CD14-positive monocyte (primary cell): ENCODE measurements around the gene ABCC2. TPM values are rescaled to one million over a fixed set of nuclear protein-coding genes. Genes with fewer than 3 reads are reported as not detected.

Source experiments
- DNase-seq, 3 donors: peaks; one replicate each; pipeline ENCODE4 v3.0.0-alpha.2; 2011 to 2022
- H2AFZ ChIP-seq: 2 replicates; pipeline ENCODE4 v1.6.0; 2012; ENCODE audit warnings: mild to moderate bottlenecking, low read depth, low read length, inconsistent platforms; ENCODE audit not compliant: insufficient read depth, poor library complexity, severe bottlenecking
- H3K27ac ChIP-seq, 2 donors: 1 replicate in 1 of 2; 2 replicates in 1 of 2; pipeline ENCODE4 v1.5.1; 2012 to 2013; ENCODE audit warnings: low read length in 2 of 2, control low read depth in 1 of 2, inconsistent platforms in 1 of 2, low read depth in 1 of 2, mild to moderate bottlenecking in 1 of 2
- H3K27me3 ChIP-seq, 2 donors: one replicate each; pipeline versions ENCODE4 v1.6.0 to v1.6.1; 2011 to 2013; ENCODE audit warnings: low read length in 2 of 2; ENCODE audit not compliant: control insufficient read depth in 2 of 2, insufficient read depth in 2 of 2
- H3K36me3 ChIP-seq, 2 donors: replicated peaks in 1 of 2; 1 replicate in 1 of 2; 2 replicates in 1 of 2; pipeline versions ENCODE4 v1.5.1 to v1.6.1; 2012 to 2013; ENCODE audit warnings: low read length in 2 of 2, control low read depth in 1 of 2, inconsistent platforms in 1 of 2, mild to moderate bottlenecking in 1 of 2; ENCODE audit not compliant: insufficient read depth in 2 of 2, control insufficient read depth in 1 of 2
- H3K4me1 ChIP-seq, 2 donors: 1 replicate in 1 of 2; 2 replicates in 1 of 2; pipeline versions ENCODE4 v1.5.1 to v1.6.1; 2012 to 2013; ENCODE audit warnings: low read length in 2 of 2, control low read depth in 1 of 2, inconsistent platforms in 1 of 2, mild to moderate bottlenecking in 1 of 2, moderate library complexity in 1 of 2; ENCODE audit not compliant: insufficient read depth in 2 of 2, control insufficient read depth in 1 of 2
- H3K4me2 ChIP-seq: replicated peaks from 2 replicates; pipeline ENCODE3; 2012; ENCODE audit warnings: low read length, moderate library complexity, mild to moderate bottlenecking; ENCODE audit not compliant: poor library complexity, severe bottlenecking; ENCODE audit errors: extremely low read depth
- H3K4me3 ChIP-seq, 3 experiments: fragments of 200-600 bp in 1 of 3; sonication (generic) in 1 of 3; replicated peaks in 1 of 3; 1 replicate in 2 of 3; 2 replicates in 1 of 3; pipeline ENCODE4 v1.5.1; 2011 to 2013; ENCODE audit warnings: low read length in 3 of 3, mild to moderate bottlenecking in 3 of 3, control low read depth in 2 of 3, low read depth in 2 of 3, inconsistent platforms in 1 of 3, moderate library complexity in 1 of 3
- H3K79me2 ChIP-seq: 2 replicates; pipeline ENCODE4 v1.6.0; 2012; ENCODE audit warnings: mild to moderate bottlenecking, control low read depth, inconsistent platforms, low read length, moderate library complexity; ENCODE audit not compliant: insufficient read depth
- H3K9ac ChIP-seq: 2 replicates; pipeline ENCODE4 v1.6.0; 2017; ENCODE audit warnings: low read length, mild to moderate bottlenecking; ENCODE audit not compliant: insufficient read depth, poor library complexity, severe bottlenecking
- H3K9me3 ChIP-seq, 2 donors: replicated peaks in 1 of 2; 1 replicate in 1 of 2; 2 replicates in 1 of 2; pipeline versions ENCODE4 v1.5.1 to v1.6.1; 2012 to 2013; ENCODE audit warnings: low read length in 2 of 2, control low read depth in 1 of 2; ENCODE audit not compliant: control insufficient read depth in 1 of 2, insufficient read depth in 1 of 2
- H4K20me1 ChIP-seq: 2 replicates; pipeline ENCODE4 v1.6.0; 2012; ENCODE audit warnings: mild to moderate bottlenecking, low read length, control low read depth, moderate library complexity; ENCODE audit not compliant: insufficient read depth
- H3K27ac Mint-ChIP-seq, 7 donors: one replicate each; pipeline ENCODE4 v1.8.0; 2020; ENCODE audit warnings: mild to moderate bottlenecking in 7 of 7, mixed read lengths in 7 of 7, moderate library complexity in 6 of 7, inconsistent platforms in 2 of 7
- H3K27me3 Mint-ChIP-seq, 3 donors: one replicate each; pipeline ENCODE4 v1.8.0; 2021 to 2022; ENCODE audit warnings: low read depth in 3 of 3, mild to moderate bottlenecking in 3 of 3, mixed read lengths in 3 of 3, moderate library complexity in 3 of 3, inconsistent platforms in 1 of 3
- H3K36me3 Mint-ChIP-seq, 2 donors: one replicate each; pipeline ENCODE4 v1.8.0; 2020; ENCODE audit warnings: mixed read lengths in 2 of 2, inconsistent platforms in 1 of 2, mild to moderate bottlenecking in 1 of 2
- H3K4me1 Mint-ChIP-seq: one replicate; pipeline ENCODE4 v1.8.0; 2020; ENCODE audit warnings: mild to moderate bottlenecking, mixed read lengths
- H3K4me3 Mint-ChIP-seq, 2 donors: one replicate each; pipeline ENCODE4 v1.8.0; 2020; ENCODE audit warnings: mild to moderate bottlenecking in 2 of 2, mixed read lengths in 2 of 2, moderate library complexity in 1 of 2
- H3K9me3 Mint-ChIP-seq, 7 donors: one replicate each; pipeline ENCODE4 v1.8.0; 2020 to 2022; ENCODE audit warnings: mixed read lengths in 7 of 7, mild to moderate bottlenecking in 6 of 7, moderate library complexity in 6 of 7, inconsistent platforms in 2 of 7
- CTCF ChIP-seq: fragments of 200-600 bp; IDR thresholded peaks from one replicate; pipeline ENCODE4 v1.8.0; 2022; ENCODE audit warnings: antibody characterized with exemption, mild to moderate bottlenecking
- WGBS: methylation state at CpG from one replicate; pipeline ENCODE4 v1.1.5; 2013; ENCODE audit warnings: missing lambda C conversion rate; ENCODE audit not compliant: insufficient coverage; 5-methylcytosine and 5-hydroxymethylcytosine counted together
- intact Hi-C, 2 donors: fragments of 100-400 bp; cut with micrococcal nuclease; formaldehyde crosslinking; loops; one replicate each; pipeline versions ENCODE4 v1.15.0 to v1.15.1; 2023
- polyA plus RNA-seq, 3 donors: library from polyadenylated mRNA; depleted of rRNA in 1 of 3; unstranded in 2 of 3; stranded (reverse) in 1 of 3; fragments of 300-500 nt in 2 of 3; fragments of >200 nt in 1 of 3; fragmentation: Illumina TruSeq in 2 of 3; gene quantifications; 1 replicate in 2 of 3; 2 replicates in 1 of 3; pipeline ENCODE4 v1.2.3, GENCODE V29; 2012 to 2021

ABCC2 gene
- polyA plus RNA-seq, 3 donors: 0.09 to 2.7 (median 0.35) TPM

GRCh38 chr10:99788598-99789256 is 6.3 kb downstream of the ABCC2 start:
- no peak overlapping the region for H3K9ac ChIP-seq
- H3K9me3 ChIP-seq: no peaks in the 10 kb centered on the region
- no peaks in the 10 kb centered on the region for H3K79me2 ChIP-seq
- no peak overlapping the region for H3K4me3 Mint-ChIP-seq
- intact Hi-C loops: no loop called here
- H3K36me3 Mint-ChIP-seq: no peaks in the 10 kb centered on the region
- H3K36me3 ChIP-seq: no peaks in the 10 kb centered on the region
- no peak overlapping the region for H2AFZ ChIP-seq
- no peaks in the 10 kb centered on the region for H3K4me1 Mint-ChIP-seq
- WGBS: 67% methylated on average over 3 of the region's 6 CpGs
- TF ChIP-seq CTCF: no peak
- H3K4me2 ChIP-seq: no peak overlapping the region
- no peak for DNase-seq
- peaks cover 0 to 1% (median 0%) of the 10 kb centered on the region in 7 donors for H3K9me3 Mint-ChIP-seq
- H3K27me3 ChIP-seq: no peaks in the 10 kb centered on the region
- H4K20me1 ChIP-seq: no peaks in the 10 kb centered on the region
- H3K4me1 ChIP-seq: no peaks in the 10 kb centered on the region
- no peak overlapping the region for H3K4me3 ChIP-seq
- H3K27me3 Mint-ChIP-seq: peaks cover 0 to 4% (median 0%) of the 10 kb centered on the region in 3 donors
- H3K27ac ChIP-seq: no peak overlapping the region
- H3K27ac Mint-ChIP-seq: no peak overlapping the region

- H2AFZ ChIP-seq: no peak overlapping the region
- no peak overlapping the region for H3K4me3 Mint-ChIP-seq
These were observed 9.4 kb downstream of the ABCC2 start for GRCh38 chr10:99791831-99792230.

More at GRCh38 chr10:99791831-99792230, 9.4 kb downstream of the ABCC2 start:
- H3K27me3 ChIP-seq: no peaks in the 10 kb centered on the region
- H3K27ac ChIP-seq: no peak overlapping the region
- no peaks in the 10 kb centered on the region for H3K4me1 ChIP-seq
- H3K9ac ChIP-seq: no peak overlapping the region
- intact Hi-C loops: no loop called here
- no peak overlapping the region for H3K4me3 ChIP-seq
- no peaks in the 10 kb centered on the region for H4K20me1 ChIP-seq
- Mint-ChIP-seq H3K27ac (no peak overlapping the region), H3K9me3 (peaks cover 0 to 1% (median 0%) of the 10 kb centered on the region in 7 donors), H3K36me3 (no peaks in the 10 kb centered on the region), H3K4me1 (no peaks in the 10 kb centered on the region), H3K27me3 (peaks cover 1 to 6% (median 2%) of the 10 kb centered on the region in 3 donors)
- no peaks in the 10 kb centered on the region for H3K79me2 ChIP-seq
- no peaks in the 10 kb centered on the region for H3K9me3 ChIP-seq
- no CpG with 5 or more reads among the region's 3 CpGs for WGBS
- DNase-seq: no peak
- TF ChIP-seq CTCF: no peak
- no peaks in the 10 kb centered on the region for H3K36me3 ChIP-seq
- H3K4me2 ChIP-seq: no peak overlapping the region
